ENCODE measurements around the gene KCNMA1.

KCNMA1 gene

DNA sequence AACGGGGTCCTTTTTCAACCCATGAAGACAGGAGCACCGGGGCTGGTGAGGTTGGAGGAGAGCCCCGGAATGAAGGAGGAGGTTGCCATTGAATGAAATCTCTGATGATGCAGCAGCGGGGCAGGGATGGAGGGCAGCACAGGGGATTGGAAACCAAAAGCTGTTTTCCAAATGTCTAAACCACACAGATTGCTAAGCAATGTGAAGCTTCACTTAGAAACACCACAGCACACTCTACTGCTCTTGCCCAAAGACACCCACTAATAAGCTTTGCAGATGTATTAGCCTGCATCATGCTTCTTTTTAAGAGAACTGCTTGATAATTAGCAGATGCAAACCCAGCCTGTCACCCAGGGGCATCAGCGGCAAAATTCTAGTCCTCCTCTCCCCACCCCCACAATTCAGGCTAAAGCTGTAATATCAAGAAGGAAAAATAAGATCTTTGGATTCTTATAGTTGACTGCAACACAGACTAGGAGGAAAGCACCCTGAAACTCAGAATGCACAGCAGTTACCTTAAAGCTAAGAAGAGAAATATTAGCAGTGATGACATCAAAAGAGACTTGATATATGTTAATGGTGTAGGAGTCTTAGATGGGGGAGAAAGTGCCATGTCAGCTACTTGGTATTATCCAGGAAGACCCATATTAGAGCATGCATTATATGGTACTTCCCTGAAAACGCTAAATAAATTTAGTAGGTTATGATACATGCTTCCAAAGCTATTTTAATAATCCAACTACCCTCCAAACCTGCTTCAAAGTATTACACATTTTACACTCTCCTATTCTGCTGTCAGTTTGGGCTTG, 666.7 kb downstream of the KCNMA1 start:
- Histone ChIP-seq H3K27ac (no peak overlapping the region), H3K27me3 (no peaks in the 10 kb centered on the region), H3K4me3 (no peak overlapping the region), H3K4me2 (no peak overlapping the region), H3K9ac (no peak overlapping the region), H4K20me1 (no peaks in the 10 kb centered on the region), H3K4me1 (no peaks in the 10 kb centered on the region), H3K36me3 (no peaks in the 10 kb centered on the region), H3K9me3 (no peaks in the 10 kb centered on the region)
- TF ChIP-seq Cebpa-rat (IDR thresholded peaks at IDR 0.05) = no peak

DNA sequence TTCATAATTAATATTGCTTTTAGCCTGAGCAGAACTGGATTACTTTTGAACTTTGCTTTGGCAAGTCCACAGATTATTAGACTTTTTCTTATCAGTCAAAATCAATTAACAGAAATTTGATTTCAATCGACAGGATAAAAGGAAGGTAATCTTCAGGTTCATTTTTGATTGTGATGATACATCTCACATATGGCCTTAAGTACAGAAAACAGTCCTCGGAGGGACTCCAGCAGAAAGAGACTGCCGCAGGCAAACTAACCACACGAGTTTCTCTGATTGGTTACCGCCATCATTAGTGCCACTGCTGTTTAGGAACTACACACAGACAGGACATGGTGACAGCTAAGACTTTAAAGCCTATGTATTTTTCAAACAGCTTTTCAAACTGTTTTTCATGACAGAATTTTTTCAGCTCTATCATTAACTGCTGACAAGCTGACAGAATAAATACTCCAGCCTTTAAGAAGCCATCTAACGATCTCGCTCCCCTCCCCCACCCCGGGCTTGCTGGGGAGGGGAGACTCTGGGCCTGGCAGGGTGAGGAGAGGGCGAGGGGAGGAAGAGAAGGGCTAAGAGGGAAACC, 668.2 kb downstream of the KCNMA1 start:
- no peak overlapping the region for H3K9ac ChIP-seq
- H3K27ac ChIP-seq = no peak overlapping the region
- H3K4me3 ChIP-seq = no peak overlapping the region
- no peaks in the 10 kb centered on the region for H3K27me3 ChIP-seq
- no peak for TF ChIP-seq Cebpa-rat (IDR thresholded peaks at IDR 0.05)
- H3K4me2 ChIP-seq = no peak overlapping the region
- no peaks in the 10 kb centered on the region for H3K9me3 ChIP-seq
- H4K20me1 ChIP-seq = no peaks in the 10 kb centered on the region
- H3K4me1 ChIP-seq = no peaks in the 10 kb centered on the region
- H3K36me3 ChIP-seq = no peaks in the 10 kb centered on the region

DNA sequence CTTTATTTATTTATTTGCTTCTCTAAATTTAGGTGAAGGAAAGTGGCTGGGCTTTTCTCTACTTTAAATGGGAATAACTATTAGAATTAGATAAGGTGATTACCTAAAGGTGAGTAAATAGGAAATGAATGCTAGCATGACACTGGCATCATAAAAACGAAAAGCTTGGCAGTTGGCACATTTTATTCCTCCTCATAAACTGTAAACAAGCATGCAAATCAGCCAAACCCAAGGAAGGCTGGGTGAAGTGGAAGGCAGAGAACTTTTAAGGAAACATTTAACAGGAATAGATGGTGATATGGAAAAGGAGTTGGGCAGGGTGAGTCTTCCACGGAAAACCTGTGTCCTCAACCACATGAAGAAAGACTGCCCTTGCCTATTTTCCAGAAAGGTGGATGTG, 669.1 kb downstream of the KCNMA1 start:
- Histone ChIP-seq H3K4me2 (no peak overlapping the region), H3K4me3 (no peak overlapping the region), H3K36me3 (no peaks in the 10 kb centered on the region), H3K27me3 (no peaks in the 10 kb centered on the region), H3K9ac (no peak overlapping the region), H4K20me1 (no peaks in the 10 kb centered on the region), H3K4me1 (no peaks in the 10 kb centered on the region), H3K9me3 (no peaks in the 10 kb centered on the region), H3K27ac (no peak overlapping the region)
- TF ChIP-seq Cebpa-rat (IDR thresholded peaks at IDR 0.05) = no peak

DNA sequence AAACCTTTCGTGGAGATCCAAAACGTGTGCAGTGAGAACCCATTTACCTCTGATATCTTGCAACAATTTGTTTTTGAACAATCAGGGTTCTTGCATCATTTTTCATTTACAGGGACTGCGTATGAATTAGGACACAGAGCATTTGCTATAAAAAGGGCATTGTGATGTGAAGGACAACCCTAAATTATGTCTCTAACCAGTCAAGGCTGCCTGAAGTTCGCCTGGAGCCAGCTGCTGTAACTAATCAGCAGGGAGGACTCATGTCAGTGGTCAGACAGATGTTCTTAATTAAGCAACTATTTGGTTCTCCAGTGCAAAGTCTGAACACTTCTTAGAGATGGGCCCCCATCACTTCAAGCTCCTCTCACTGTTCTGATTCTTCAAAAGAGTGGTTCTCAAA, 674.8 kb downstream of the KCNMA1 start:
- Histone ChIP-seq H3K9me3 (peaks cover 10% of the 10 kb centered on the region), H3K27me3 (no peaks in the 10 kb centered on the region), H3K9ac (no peak overlapping the region), H3K36me3 (no peaks in the 10 kb centered on the region), H3K4me3 (no peak overlapping the region), H4K20me1 (no peaks in the 10 kb centered on the region), H3K27ac (no peak overlapping the region), H3K4me1 (peaks cover 7% of the 10 kb centered on the region), H3K4me2 (no peak overlapping the region)
- no peak for TF ChIP-seq Cebpa-rat (IDR thresholded peaks at IDR 0.05)

DNA sequence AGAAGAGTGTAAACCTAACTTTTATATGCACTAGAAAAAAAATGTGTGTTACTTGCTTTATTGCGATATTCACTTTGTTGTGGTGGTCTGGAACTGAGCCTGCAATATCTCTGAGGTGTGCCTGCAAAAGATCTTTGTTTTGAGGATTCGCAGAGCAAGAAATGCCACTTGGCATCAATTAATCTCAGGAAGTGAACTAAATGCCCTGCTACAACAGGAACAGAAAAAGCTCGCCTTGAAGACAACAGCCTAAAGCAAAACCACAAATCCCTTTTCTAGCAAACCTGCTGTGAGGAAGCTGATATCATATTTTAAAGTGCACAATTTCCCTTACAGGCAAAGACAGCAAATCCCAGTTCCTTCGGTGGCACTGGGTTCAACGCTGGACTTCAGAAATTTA, 675.8 kb downstream of the KCNMA1 start:
- peaks cover 7% of the 10 kb centered on the region for H3K4me1 ChIP-seq
- peaks cover 10% of the 10 kb centered on the region for H3K9me3 ChIP-seq
- peak overlapping the region; percentile 5; the same call in 1 of the 2 replicates for H3K4me2 ChIP-seq

DNA sequence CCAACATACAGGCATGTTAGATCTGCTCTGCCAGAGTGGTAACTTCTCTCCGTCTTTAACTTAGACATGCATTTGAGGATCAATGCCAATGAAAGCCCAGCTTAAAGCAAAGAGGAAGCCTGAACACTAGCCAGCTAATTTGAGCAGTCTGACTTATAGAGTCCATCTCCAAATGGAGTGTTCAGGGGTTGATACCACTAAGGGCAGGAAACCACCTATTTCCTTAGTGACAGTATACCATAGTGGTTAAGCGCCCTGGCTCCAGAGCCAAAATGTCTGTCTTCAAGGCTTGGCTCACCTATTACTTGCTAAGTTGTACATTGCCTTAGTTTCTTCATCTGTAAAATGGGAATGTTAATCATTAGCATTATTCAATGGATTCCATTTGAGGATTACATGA, 678.5 kb downstream of the KCNMA1 start:
- Histone ChIP-seq H4K20me1 (no peaks in the 10 kb centered on the region), H3K9me3 (peaks cover 10% of the 10 kb centered on the region), H3K4me2 (no peak overlapping the region)

More for the DNA sequence above, 675.8 kb downstream of the KCNMA1 start:
- Histone ChIP-seq H3K36me3 (no peaks in the 10 kb centered on the region), H3K9ac (no peak overlapping the region), H3K27ac (no peak overlapping the region), H3K4me3 (no peak overlapping the region), H4K20me1 (no peaks in the 10 kb centered on the region), H3K27me3 (no peaks in the 10 kb centered on the region)
- no peak for TF ChIP-seq Cebpa-rat (IDR thresholded peaks at IDR 0.05)

DNA sequence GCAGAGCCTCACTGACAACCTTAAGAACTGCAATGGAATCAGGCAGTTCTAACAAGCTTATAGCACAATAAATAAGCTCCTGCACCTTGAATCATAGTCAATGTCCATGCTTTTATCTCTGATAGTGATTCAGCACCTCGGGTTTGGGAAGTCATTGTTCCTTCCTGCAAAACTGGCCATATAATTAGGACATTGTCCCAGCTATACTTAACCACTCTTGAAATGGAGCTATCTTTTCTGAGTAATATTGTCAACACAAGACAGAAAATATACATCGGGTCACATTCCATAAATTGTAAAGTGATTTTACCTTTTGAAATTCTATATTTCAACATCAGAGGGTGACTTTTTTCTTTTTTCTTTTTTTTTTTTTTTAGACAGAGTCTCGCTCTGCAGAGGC, 682.8 kb downstream of the KCNMA1 start:
- H3K4me2 ChIP-seq = no peak overlapping the region
- H4K20me1 ChIP-seq = no peaks in the 10 kb centered on the region
- H3K9ac ChIP-seq = no peak overlapping the region
- H3K4me1 ChIP-seq = no peaks in the 10 kb centered on the region
- H3K9me3 ChIP-seq = no peaks in the 10 kb centered on the region
- no peak overlapping the region for H3K4me3 ChIP-seq
- H3K36me3 ChIP-seq = no peaks in the 10 kb centered on the region
- no peaks in the 10 kb centered on the region for H3K27me3 ChIP-seq
- H3K27ac ChIP-seq = no peak overlapping the region
- no peak for TF ChIP-seq Cebpa-rat (IDR thresholded peaks at IDR 0.05)

More for the DNA sequence above, 678.5 kb downstream of the KCNMA1 start:
- H3K4me1 ChIP-seq = peaks cover 7% of the 10 kb centered on the region
- no peak overlapping the region for H3K4me3 ChIP-seq
- no peak for TF ChIP-seq Cebpa-rat (IDR thresholded peaks at IDR 0.05)
- H3K27me3 ChIP-seq = no peaks in the 10 kb centered on the region
- H3K9ac ChIP-seq = no peak overlapping the region
- H3K27ac ChIP-seq = no peak overlapping the region
- no peaks in the 10 kb centered on the region for H3K36me3 ChIP-seq

DNA sequence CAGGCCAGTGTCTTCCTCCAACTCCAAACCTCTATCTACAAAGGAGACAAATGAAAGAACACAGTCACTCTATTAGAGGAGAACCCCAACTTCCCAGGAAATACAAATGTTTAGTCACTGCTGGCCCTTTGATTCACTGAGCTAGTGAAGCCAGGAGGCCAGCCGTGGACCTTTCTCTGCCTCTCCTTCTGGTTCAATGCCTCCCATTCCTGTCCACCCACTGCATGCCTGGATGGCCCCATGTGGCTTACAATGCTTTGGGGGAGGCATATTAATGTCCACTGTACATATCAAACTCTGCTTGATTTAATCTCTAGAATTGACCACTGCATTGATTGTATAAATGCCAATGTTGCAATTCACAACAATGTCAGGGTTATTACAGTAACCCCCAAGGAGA, 687.3 kb downstream of the KCNMA1 start:
- Histone ChIP-seq H3K36me3 (no peaks in the 10 kb centered on the region), H3K27me3 (no peaks in the 10 kb centered on the region)

DNA sequence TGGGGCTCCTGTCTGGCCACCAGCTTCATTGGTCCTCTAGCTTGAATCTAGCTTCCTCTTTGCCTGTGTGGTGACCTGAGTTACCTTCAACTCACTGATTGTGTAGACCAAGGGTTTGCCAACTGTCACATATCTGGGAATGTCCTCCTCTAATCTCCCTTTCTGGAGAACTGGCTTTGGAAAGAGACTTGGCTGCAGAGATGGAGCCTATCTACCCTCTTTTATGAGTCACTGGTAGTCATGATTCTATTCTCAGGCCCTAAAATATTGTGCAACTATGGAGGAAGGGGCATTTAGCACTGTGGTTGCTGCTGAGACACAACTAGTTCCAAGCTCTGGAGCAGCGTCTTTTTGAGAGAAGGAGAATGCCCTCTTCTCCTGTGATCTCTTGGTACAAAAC, 691.3 kb downstream of the KCNMA1 start:
- no peak for TF ChIP-seq Cebpa-rat (IDR thresholded peaks at IDR 0.05)
- Histone ChIP-seq H3K4me2 (no peak overlapping the region), H4K20me1 (no peaks in the 10 kb centered on the region), H3K4me1 (peaks cover 6% of the 10 kb centered on the region), H3K27ac (no peak overlapping the region), H3K36me3 (no peaks in the 10 kb centered on the region), H3K4me3 (no peak overlapping the region), H3K9ac (no peak overlapping the region), H3K27me3 (no peaks in the 10 kb centered on the region), H3K9me3 (no peaks in the 10 kb centered on the region)

More for the DNA sequence above, 687.3 kb downstream of the KCNMA1 start:
- H4K20me1 ChIP-seq = no peaks in the 10 kb centered on the region
- H3K9ac ChIP-seq = no peak overlapping the region
- H3K9me3 ChIP-seq = no peaks in the 10 kb centered on the region
- H3K4me2 ChIP-seq = no peak overlapping the region
- no peak overlapping the region for H3K27ac ChIP-seq
- TF ChIP-seq Cebpa-rat (IDR thresholded peaks at IDR 0.05) = no peak
- no peak overlapping the region for H3K4me3 ChIP-seq
- no peaks in the 10 kb centered on the region for H3K4me1 ChIP-seq

DNA sequence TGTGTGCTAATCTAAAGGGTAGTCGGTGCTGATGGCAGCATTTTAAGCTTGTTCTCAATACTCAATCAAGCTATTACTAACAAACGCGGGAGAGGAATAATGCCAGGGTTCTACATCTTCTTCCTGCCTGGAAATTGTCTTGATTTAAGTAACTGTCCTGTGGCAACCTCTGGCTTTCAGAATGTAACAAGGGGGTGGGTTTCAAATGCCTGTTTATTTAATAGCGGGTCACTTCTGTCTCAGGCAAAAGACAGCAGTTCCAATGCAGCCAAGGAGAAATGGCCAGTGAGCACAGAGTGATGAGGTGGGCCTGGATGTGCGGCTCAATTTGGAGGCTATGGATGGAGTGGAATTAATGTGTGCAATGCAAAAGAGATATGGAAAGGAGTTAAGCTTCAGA, 692.4 kb downstream of the KCNMA1 start:
- peaks cover 6% of the 10 kb centered on the region for H3K4me1 ChIP-seq
- H3K4me3 ChIP-seq = no peak overlapping the region
- H3K9me3 ChIP-seq = no peaks in the 10 kb centered on the region
- no peaks in the 10 kb centered on the region for H3K27me3 ChIP-seq
- H4K20me1 ChIP-seq = no peaks in the 10 kb centered on the region
- H3K27ac ChIP-seq = no peak overlapping the region
- no peaks in the 10 kb centered on the region for H3K36me3 ChIP-seq
- no peak for TF ChIP-seq Cebpa-rat (IDR thresholded peaks at IDR 0.05)
- no peak overlapping the region for H3K9ac ChIP-seq
- no peak overlapping the region for H3K4me2 ChIP-seq
